ENCODE data around the gene CCDC82.

CCDC82 gene

DNA sequence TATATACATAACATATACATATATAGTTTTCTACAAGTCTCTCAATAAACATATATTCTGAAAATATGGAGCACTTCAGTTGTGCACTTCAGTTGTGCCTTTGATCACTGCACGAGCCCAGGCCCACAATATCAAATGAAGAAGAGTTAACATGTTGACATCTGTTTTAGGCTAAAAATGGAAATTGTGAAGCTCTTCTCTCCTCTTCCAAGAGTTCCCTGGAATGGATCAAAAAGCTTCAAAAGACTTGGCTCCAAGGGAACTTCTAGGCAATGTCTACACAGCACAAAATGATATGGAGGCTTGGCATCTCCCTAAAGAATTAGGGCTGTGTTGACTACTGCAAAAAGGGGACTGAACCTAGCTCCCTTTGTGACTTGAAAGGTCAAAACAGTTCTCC lies 83.6 kb downstream of the CCDC82 start:
- no peak for DNase-seq

DNA sequence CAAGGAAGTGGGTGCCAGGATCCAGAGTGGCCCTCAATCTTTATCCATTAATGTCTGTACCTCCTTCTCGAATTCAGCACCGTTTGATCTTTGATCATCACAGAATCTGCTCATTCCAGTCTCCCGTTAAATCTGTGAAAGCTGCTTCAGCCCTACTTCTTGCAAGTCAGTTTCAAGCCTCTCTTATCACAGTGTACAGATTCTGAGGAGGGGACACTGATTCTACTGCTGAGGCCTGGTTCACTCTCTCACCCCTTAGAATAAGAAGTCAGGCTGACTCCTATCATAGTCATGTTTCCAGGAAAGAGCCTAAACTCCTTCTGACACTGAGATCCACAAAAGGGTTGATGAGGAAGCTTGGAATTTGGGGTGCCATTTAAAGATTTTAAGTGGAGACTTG lies 85.7 kb downstream of the CCDC82 start:
- no peak for DNase-seq

DNA sequence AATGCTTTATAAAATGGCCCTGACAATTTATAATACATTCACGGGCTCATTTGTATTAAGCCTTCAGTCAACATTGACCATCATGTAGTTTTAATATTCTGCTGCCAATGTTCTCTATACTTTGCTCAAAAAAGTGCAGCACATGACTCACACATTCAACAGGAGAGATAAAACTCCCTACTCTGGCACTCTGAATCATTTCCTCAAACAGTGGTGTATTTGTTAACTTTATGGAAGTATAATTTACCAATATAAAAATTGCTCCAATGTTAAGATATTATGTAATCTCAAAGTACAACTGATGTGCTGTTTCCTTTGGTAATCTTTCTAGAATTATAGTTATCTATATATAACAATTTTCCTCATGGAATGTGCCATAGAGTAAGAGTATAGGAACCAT lies 86.6 kb downstream of the CCDC82 start:
- DNase-seq = peak; percentile 28 to 85

All from SW 1271 (cell line).